ENCODE results near the gene RPL31. TPM values are rescaled to one million over a fixed set of nuclear protein-coding genes. Genes with fewer than 3 reads are reported as not detected.

Gene RPL31
- total RNA-seq, 3 donors from 2014 or later (not counting 1 experiment from before 2014, with no cell fraction given): 797 to 996 (median 940) TPM

DNA sequence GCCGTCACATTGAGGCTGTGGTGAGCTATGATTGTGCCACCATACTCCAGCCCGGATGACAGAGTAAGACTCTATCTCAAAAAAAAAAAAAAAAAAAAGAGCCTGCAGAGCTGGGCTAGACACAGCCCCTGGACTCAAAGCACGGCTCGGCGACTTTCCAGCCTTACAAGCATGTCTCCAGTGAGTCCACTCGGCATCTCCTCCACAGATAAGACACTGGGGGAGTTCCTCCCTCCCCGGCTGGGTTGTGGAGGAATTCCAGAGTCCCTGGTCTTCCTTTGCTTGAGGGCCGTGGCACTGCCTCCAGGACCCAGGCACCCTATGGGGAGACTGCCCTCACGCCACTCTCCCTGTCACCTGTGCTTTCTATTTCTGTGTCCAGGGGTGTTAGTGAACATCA lies 30.9 kb upstream of the RPL31 start:
- H3K9me3 ChIP-seq (ENCODE audit: control insufficient read depth, insufficient read depth, low read length): no peaks in the 10 kb centered on the region
- ATAC-seq: no peak
- H3K27me3 ChIP-seq (ENCODE audit: control insufficient read depth, insufficient read depth, low read length): no peaks in the 10 kb centered on the region
- Mint-ChIP-seq H3K9me3 (no peaks in the 10 kb centered on the region), H3K27me3 (ENCODE audit: low read depth in 2 of 2) (peaks cover 0 to 2% of the 10 kb centered on the region in 2 donors), H3K27ac (no peak overlapping the region), H3K4me1 (no peaks in the 10 kb centered on the region), H3K36me3 (no peaks in the 10 kb centered on the region), H3K4me3 (no peak overlapping the region)
- TF ChIP-seq, protein P1, sequence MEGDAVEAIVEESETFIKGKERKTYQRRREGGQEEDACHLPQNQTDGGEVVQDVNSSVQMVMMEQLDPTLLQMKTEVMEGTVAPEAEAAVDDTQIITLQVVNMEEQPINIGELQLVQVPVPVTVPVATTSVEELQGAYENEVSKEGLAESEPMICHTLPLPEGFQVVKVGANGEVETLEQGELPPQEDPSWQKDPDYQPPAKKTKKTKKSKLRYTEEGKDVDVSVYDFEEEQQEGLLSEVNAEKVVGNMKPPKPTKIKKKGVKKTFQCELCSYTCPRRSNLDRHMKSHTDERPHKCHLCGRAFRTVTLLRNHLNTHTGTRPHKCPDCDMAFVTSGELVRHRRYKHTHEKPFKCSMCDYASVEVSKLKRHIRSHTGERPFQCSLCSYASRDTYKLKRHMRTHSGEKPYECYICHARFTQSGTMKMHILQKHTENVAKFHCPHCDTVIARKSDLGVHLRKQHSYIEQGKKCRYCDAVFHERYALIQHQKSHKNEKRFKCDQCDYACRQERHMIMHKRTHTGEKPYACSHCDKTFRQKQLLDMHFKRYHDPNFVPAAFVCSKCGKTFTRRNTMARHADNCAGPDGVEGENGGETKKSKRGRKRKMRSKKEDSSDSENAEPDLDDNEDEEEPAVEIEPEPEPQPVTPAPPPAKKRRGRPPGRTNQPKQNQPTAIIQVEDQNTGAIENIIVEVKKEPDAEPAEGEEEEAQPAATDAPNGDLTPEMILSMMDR (IDR thresholded peaks at IDR 0.05): no peak
- H3K4me3 ChIP-seq (ENCODE audit: low read length): no peak overlapping the region
- DNase-seq: no peak
- intact Hi-C loops (cut with micrococcal nuclease): no loop called here
- 89% methylated on average over 8 of the region's 9 CpGs for WGBS (ENCODE audit: insufficient coverage)
- no peak overlapping the region for H3K27ac ChIP-seq (ENCODE audit: low read length)
- no peaks in the 10 kb centered on the region for H3K36me3 ChIP-seq (ENCODE audit: control insufficient read depth, insufficient read depth, low read length)
- no peaks in the 10 kb centered on the region for H3K4me1 ChIP-seq (ENCODE audit: control insufficient read depth, insufficient read depth, low read length)

DNA sequence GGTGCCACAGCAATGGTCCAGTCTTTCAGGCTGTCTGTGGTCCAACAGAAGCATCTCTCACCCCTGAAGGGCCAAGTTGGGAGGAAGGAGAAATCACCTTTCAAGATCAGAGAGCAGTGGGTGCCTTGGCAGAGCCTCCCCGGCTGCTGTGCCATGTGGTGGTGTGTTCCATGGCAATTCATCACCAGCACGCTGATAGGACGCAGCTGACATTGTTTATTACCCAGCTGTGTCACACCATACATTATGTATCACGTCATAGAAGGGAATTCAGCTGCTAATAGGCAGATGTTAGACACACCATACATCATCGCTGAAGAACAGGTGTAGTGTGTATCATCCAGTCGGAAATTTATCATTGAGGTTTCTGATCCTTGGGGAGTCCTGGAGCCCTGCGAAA lies 29.6 kb upstream of the RPL31 start:
- H3K27ac Mint-ChIP-seq: no peak overlapping the region
- intact Hi-C loops (cut with micrococcal nuclease): no loop called here
- no peak for DNase-seq

DNA sequence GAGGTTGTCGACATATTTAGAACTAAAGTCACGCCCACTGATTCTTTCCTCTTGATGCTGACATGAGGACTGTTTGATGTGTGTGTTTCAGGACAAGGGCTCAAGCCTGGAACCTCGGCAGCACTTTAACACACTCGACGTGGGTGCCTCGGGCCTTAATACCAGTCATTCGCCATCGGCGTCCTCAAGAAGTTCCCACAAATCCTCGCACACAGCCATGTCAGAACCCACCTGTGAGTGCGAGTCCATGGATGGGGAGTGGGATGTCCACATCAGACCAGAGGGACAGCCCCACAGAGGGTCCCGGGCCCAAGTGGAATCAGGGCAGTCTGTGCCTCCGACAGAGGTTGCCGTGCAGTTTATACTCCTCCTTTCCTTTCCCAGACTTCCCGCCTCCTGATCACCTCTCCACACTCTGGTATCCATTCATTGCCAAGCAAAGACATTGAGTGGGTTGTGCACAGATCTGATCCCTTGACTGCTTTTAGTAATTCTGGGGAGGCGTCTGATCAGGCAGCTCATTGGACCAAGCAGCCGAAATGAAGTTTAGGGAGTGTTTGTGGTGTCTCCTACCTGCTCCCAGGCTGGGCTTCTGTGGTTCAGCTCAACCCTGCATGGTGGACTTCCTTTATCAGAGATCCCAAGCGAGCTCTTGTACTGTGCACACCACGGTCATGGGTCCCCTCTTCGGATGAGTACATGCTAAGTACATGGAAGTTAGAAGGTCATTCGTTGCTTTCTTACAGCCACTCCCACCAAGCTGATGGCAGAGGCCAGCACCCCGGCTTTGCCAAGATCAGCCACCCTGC lies 27.2 kb upstream of the RPL31 start:
- H3K27ac Mint-ChIP-seq: no peak overlapping the region
- Histone ChIP-seq H3K4me3 (ENCODE audit: low read length) (no peak overlapping the region), H3K36me3 (ENCODE audit: control insufficient read depth, insufficient read depth, low read length) (no peaks in the 10 kb centered on the region), H3K27me3 (ENCODE audit: control insufficient read depth, insufficient read depth, low read length) (no peaks in the 10 kb centered on the region), H3K27ac (ENCODE audit: low read length) (no peak overlapping the region), H3K4me1 (ENCODE audit: control insufficient read depth, insufficient read depth, low read length) (peaks cover 3% of the 10 kb centered on the region), H3K9me3 (ENCODE audit: control insufficient read depth, insufficient read depth, low read length) (no peaks in the 10 kb centered on the region)
- H3K9me3 Mint-ChIP-seq: no peaks in the 10 kb centered on the region
- peaks cover 0 to 5% of the 10 kb centered on the region in 2 donors for H3K27me3 Mint-ChIP-seq (ENCODE audit: low read depth in 2 of 2)
- WGBS (ENCODE audit: insufficient coverage): 91% methylated on average over 22 of the region's 22 CpGs
- H3K4me1 Mint-ChIP-seq: no peaks in the 10 kb centered on the region
- H3K36me3 Mint-ChIP-seq: no peaks in the 10 kb centered on the region
- TF ChIP-seq, protein P1 (IDR thresholded peaks at IDR 0.05): no peak
- intact Hi-C loops (cut with micrococcal nuclease): no loop called here
- no peak overlapping the region for H3K4me3 Mint-ChIP-seq
- DNase-seq (no peak), ATAC-seq (no peak)

More for the DNA sequence above, 29.6 kb upstream of the RPL31 start:
- WGBS (ENCODE audit: insufficient coverage): 87% methylated on average over 7 of the region's 7 CpGs
- peaks cover 3% of the 10 kb centered on the region for H3K4me1 ChIP-seq (ENCODE audit: control insufficient read depth, insufficient read depth, low read length)
- Mint-ChIP-seq H3K4me1 (no peaks in the 10 kb centered on the region), H3K27me3 (ENCODE audit: low read depth in 2 of 2) (peaks cover 0 to 5% of the 10 kb centered on the region in 2 donors), H3K9me3 (no peaks in the 10 kb centered on the region), H3K36me3 (no peaks in the 10 kb centered on the region), H3K4me3 (no peak overlapping the region)
- no peak for ATAC-seq
- TF ChIP-seq, protein P1 (IDR thresholded peaks at IDR 0.05): no peak
- H3K27ac ChIP-seq (ENCODE audit: low read length): no peak overlapping the region
- H3K36me3 ChIP-seq (ENCODE audit: control insufficient read depth, insufficient read depth, low read length): no peaks in the 10 kb centered on the region
- H3K4me3 ChIP-seq (ENCODE audit: low read length): no peak overlapping the region
- no peaks in the 10 kb centered on the region for H3K9me3 ChIP-seq (ENCODE audit: control insufficient read depth, insufficient read depth, low read length)
- no peaks in the 10 kb centered on the region for H3K27me3 ChIP-seq (ENCODE audit: control insufficient read depth, insufficient read depth, low read length)

DNA sequence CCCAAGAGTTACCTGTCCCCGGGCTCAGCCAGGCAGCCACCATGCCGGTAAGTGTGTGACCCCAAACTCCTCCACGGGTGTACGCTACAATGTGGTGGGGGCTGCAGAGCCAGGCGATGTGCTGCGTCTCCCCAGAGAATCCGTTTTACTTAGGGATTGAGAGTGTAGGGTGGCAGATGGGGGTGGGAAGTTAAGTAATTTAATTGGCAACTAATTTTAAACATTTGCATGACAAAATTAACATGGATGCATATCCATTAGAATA lies 26.6 kb upstream of the RPL31 start:
- no peak for DNase-seq
- Mint-ChIP-seq H3K36me3 (no peaks in the 10 kb centered on the region), H3K9me3 (no peaks in the 10 kb centered on the region), H3K27me3 (ENCODE audit: low read depth in 2 of 2) (peaks cover 0 to 5% of the 10 kb centered on the region in 2 donors), H3K27ac (no peak overlapping the region), H3K4me3 (no peak overlapping the region), H3K4me1 (no peaks in the 10 kb centered on the region)
- Histone ChIP-seq H3K4me3 (ENCODE audit: low read length) (no peak overlapping the region), H3K27me3 (ENCODE audit: control insufficient read depth, insufficient read depth, low read length) (no peaks in the 10 kb centered on the region), H3K36me3 (ENCODE audit: control insufficient read depth, insufficient read depth, low read length) (no peaks in the 10 kb centered on the region), H3K4me1 (ENCODE audit: control insufficient read depth, insufficient read depth, low read length) (peaks cover 3% of the 10 kb centered on the region), H3K9me3 (ENCODE audit: control insufficient read depth, insufficient read depth, low read length) (no peaks in the 10 kb centered on the region), H3K27ac (ENCODE audit: low read length) (no peak overlapping the region)
- 96% methylated on average over 7 of the region's 7 CpGs for WGBS (ENCODE audit: insufficient coverage)
- TF ChIP-seq, protein P1 (IDR thresholded peaks at IDR 0.05): no peak
- ATAC-seq: no peak
- intact Hi-C loops (cut with micrococcal nuclease): no loop called here

Data from natural killer cell (primary cell).